ENCODE measurements around the gene EDC3. TPM values are rescaled to one million over a fixed set of nuclear protein-coding genes. Genes with fewer than 3 reads are reported as not detected.
"Not testable (repeated sequence)": the region's sequence is repeated elsewhere in the genome, so short reads cannot be mapped to it uniquely, and the experiment has no call there.

EDC3 gene, protein sequence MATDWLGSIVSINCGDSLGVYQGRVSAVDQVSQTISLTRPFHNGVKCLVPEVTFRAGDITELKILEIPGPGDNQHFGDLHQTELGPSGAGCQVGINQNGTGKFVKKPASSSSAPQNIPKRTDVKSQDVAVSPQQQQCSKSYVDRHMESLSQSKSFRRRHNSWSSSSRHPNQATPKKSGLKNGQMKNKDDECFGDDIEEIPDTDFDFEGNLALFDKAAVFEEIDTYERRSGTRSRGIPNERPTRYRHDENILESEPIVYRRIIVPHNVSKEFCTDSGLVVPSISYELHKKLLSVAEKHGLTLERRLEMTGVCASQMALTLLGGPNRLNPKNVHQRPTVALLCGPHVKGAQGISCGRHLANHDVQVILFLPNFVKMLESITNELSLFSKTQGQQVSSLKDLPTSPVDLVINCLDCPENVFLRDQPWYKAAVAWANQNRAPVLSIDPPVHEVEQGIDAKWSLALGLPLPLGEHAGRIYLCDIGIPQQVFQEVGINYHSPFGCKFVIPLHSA
- polyA plus RNA-seq (2013, experiment 1 of 2) = 28.2 TPM
- polyA plus RNA-seq (2013, experiment 2 of 2) = 31.0 TPM

DNA sequence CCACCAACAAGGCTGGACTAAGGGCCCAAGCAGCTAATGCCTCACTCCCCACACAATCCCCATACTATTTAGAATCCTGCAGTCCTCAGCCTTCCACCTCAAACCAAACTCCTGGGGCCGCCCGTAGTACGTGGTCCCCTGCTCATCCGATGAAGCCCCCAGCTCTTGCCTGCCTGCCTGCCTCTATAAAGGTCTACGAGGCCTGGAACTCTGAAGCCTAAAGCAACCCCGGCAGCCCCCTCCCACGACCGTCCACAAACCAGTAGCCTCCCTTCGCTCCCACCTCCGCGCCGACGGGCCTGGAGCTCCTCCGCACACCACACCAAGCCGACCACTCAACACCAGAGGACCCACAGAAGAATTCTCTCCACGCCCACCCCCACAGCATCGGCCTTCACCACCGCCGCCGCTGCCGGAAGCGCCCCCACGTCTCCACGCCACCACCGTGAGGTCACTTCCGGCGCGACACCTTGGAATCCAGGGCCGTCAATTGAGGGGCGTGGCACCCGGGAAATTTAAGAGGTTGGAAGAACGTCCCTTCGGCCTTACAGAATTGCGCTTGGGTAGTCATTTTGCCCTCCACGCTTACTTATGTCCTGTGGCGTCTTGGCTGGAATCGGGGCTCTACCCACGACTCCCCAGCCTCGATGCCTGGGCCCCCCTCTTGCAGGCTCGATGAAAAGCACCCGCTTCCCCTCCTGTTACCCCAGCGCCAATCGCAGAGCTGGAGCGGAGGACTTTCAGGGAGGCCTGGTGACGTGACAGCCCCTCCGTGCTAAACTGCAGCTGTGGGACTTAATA is at the start of gene EDC3:
EDC3 (minus strand) TSS at position 428 of the 801 bp plus-strand sequence. CDS start 20,900 bp downstream, outside the sequence.
- no peak within 1 kb of the TSS for H2BK120ac ChIP-seq (ENCODE audit: low read depth, low read length)
- no peaks in the 10 kb centered on the region for H3K27me3 ChIP-seq (ENCODE audit: insufficient read depth, low read length, poor library complexity)
- H3K79me2 ChIP-seq (ENCODE audit: control insufficient read depth, insufficient read depth, low read length) = peaks cover 22% of the 10 kb centered on the region
- H3K18ac ChIP-seq (ENCODE audit: low read length) = peak within 1 kb of the TSS; percentile 44
- H3K4me3 ChIP-seq (ENCODE audit: low read length) = peak within 1 kb of the TSS; percentile 95
- H3K4ac ChIP-seq (ENCODE audit: low read depth, low read length) = peak within 1 kb of the TSS; percentile 92
- no peak within 1 kb of the TSS for H3K23ac ChIP-seq (ENCODE audit: low read length)
- H2AK5ac ChIP-seq (ENCODE audit: low read length) = no peak within 1 kb of the TSS
- peaks cover 4% of the 10 kb centered on the region for H3K4me1 ChIP-seq (ENCODE audit: control insufficient read depth, low read depth, low read length)
- H3K9ac ChIP-seq (ENCODE audit: low read length) = peak within 1 kb of the TSS; percentile 96
- no peak within 1 kb of the TSS for H2BK5ac ChIP-seq (ENCODE audit: low read length)
- peaks cover 11% of the 10 kb centered on the region for H3K79me1 ChIP-seq (ENCODE audit: low read length)
- H4K5ac ChIP-seq (ENCODE audit: low read length) = peak within 1 kb of the TSS; percentile 61
- no peak within 1 kb of the TSS for H2BK15ac ChIP-seq (replicated peaks; ENCODE audit: low read depth)
- peak within 1 kb of the TSS; percentile 98 for H3K56ac ChIP-seq (ENCODE audit: low read length)
- peak; percentile 94 for DNase-seq
- no CpG with 5 or more reads among the region's 46 CpGs for WGBS (ENCODE audit: extremely low coverage, insufficient coverage, low lambda C conversion rate)
- H3K36me3 ChIP-seq (ENCODE audit: control insufficient read depth, insufficient read depth, low read length) = no peaks in the 10 kb centered on the region
- H3K4me2 ChIP-seq (ENCODE audit: low read length) = peak within 1 kb of the TSS; percentile 80
- no peak within 1 kb of the TSS for H3K27ac ChIP-seq (ENCODE audit: low read depth, low read length)
- H4K8ac ChIP-seq (ENCODE audit: low read depth, low read length) = peak within 1 kb of the TSS; percentile 59

DNA sequence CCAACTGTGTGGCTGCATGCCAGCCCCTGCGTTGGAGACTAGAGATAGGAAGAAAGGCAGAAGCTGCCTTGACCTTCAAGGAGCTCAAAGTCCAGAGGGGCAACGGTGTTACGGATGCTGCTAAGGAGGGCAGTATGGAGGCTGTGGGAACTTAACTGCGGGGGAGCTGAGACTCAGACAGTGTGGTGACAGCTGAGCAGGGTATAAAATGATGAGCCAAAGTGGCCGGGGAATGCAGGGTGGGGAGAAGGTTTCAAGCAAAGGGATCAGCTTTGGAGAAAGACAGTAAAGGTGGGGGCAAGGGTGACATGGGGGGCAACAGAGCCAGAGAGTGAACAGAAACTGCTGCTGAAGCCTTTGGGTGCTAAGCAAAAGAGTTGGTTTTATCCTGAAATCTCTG is 46.6 kb upstream of the EDC3 start:
- no peak overlapping the region for H3K4me3 ChIP-seq (ENCODE audit: low read length)
- no peak overlapping the region for H3K27ac ChIP-seq (ENCODE audit: low read depth, low read length)
- no CpG with 5 or more reads among the region's 5 CpGs for WGBS (ENCODE audit: extremely low coverage, insufficient coverage, low lambda C conversion rate)
- no peak overlapping the region for H2BK5ac ChIP-seq (ENCODE audit: low read length)
- no peak overlapping the region for H2BK15ac ChIP-seq (replicated peaks; ENCODE audit: low read depth)
- H3K56ac ChIP-seq (ENCODE audit: low read length) = no peak overlapping the region
- H3K23ac ChIP-seq (ENCODE audit: low read length) = no peak overlapping the region
- no peak overlapping the region for H3K9ac ChIP-seq (ENCODE audit: low read length)
- H2AK5ac ChIP-seq (ENCODE audit: low read length) = no peak overlapping the region
- no peak overlapping the region for H3K4me2 ChIP-seq (ENCODE audit: low read length)
- no peaks in the 10 kb centered on the region for H3K36me3 ChIP-seq (ENCODE audit: control insufficient read depth, insufficient read depth, low read length)
- no peaks in the 10 kb centered on the region for H3K79me2 ChIP-seq (ENCODE audit: control insufficient read depth, insufficient read depth, low read length)
- H2BK120ac ChIP-seq (ENCODE audit: low read depth, low read length) = no peak overlapping the region
- H4K8ac ChIP-seq (ENCODE audit: low read depth, low read length) = no peak overlapping the region
- H3K4me1 ChIP-seq (ENCODE audit: control insufficient read depth, low read depth, low read length) = no peaks in the 10 kb centered on the region
- no peaks in the 10 kb centered on the region for H3K27me3 ChIP-seq (ENCODE audit: insufficient read depth, low read length, poor library complexity)
- no peak overlapping the region for H3K18ac ChIP-seq (ENCODE audit: low read length)
- no peak for DNase-seq
- no peak overlapping the region for H4K5ac ChIP-seq (ENCODE audit: low read length)
- H3K79me1 ChIP-seq (ENCODE audit: low read length) = no peaks in the 10 kb centered on the region
- no peak overlapping the region for H3K4ac ChIP-seq (ENCODE audit: low read depth, low read length)

DNA sequence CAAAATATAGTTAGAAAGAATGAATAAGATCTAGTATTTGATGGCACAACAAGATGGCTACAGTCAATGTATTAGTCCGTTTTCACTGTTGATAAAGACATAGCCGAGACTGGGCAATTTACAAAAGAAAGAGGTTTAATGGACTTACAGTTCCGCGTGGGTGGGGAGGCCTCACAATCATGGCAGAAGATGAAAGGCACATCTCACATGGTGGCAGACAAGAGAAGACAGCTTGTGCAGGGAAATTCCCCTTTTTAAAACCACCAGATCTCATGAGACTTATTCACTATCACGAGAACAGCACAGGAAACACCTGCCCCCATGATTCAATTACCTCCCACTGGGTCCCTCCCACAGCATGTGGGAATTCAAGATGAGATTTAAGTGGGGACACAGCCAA is 42.4 kb upstream of the EDC3 start:
- H3K18ac ChIP-seq (ENCODE audit: low read length); H3K4ac ChIP-seq (ENCODE audit: low read depth, low read length); H3K4me3 ChIP-seq (ENCODE audit: low read length); H3K9ac ChIP-seq (ENCODE audit: low read length); H3K36me3 ChIP-seq (ENCODE audit: control insufficient read depth, insufficient read depth, low read length); H3K79me1 ChIP-seq (ENCODE audit: low read length); H2BK5ac ChIP-seq (ENCODE audit: low read length); H3K27ac ChIP-seq (ENCODE audit: low read depth, low read length); H3K23ac ChIP-seq (ENCODE audit: low read length); H2BK120ac ChIP-seq (ENCODE audit: low read depth, low read length); H3K79me2 ChIP-seq (ENCODE audit: control insufficient read depth, insufficient read depth, low read length); H3K27me3 ChIP-seq (ENCODE audit: insufficient read depth, low read length, poor library complexity); H2AK5ac ChIP-seq (ENCODE audit: low read length); H3K4me2 ChIP-seq (ENCODE audit: low read length); H3K56ac ChIP-seq (ENCODE audit: low read length); H4K8ac ChIP-seq (ENCODE audit: low read depth, low read length); H3K4me1 ChIP-seq (ENCODE audit: control insufficient read depth, low read depth, low read length); H2BK15ac ChIP-seq (replicated peaks; ENCODE audit: low read depth); DNase-seq; H4K5ac ChIP-seq (ENCODE audit: low read length): not testable (repeated sequence)
- WGBS (ENCODE audit: extremely low coverage, insufficient coverage, low lambda C conversion rate) = no CpG with 5 or more reads among the region's 5 CpGs

DNA sequence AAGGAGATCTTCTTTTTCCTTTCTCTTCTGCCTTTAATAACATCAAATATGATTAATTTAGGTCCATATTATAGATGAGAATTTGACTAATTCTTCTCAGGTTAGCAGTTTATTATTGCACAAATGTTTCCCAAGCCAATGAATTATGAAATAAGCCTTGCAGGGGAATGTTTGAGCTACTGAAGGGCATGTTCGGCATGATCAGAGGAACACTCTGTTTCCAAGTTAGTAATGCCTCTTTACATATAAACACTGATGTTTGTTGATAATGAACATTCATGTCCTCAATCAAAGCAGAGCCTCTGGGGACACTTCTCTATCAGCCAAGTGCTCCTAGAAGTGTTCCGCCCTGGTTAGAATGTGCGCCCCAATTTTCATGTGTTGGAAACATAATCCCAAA is 39.5 kb upstream of the EDC3 start:
- Histone ChIP-seq H2AK5ac (ENCODE audit: low read length) (no peak overlapping the region), H3K4ac (ENCODE audit: low read depth, low read length) (no peak overlapping the region), H2BK15ac (replicated peaks; ENCODE audit: low read depth) (no peak overlapping the region), H3K27ac (ENCODE audit: low read depth, low read length) (no peak overlapping the region), H3K23ac (ENCODE audit: low read length) (no peak overlapping the region), H3K79me2 (ENCODE audit: control insufficient read depth, insufficient read depth, low read length) (no peaks in the 10 kb centered on the region), H3K4me2 (ENCODE audit: low read length) (no peak overlapping the region), H3K56ac (ENCODE audit: low read length) (no peak overlapping the region), H3K79me1 (ENCODE audit: low read length) (no peaks in the 10 kb centered on the region), H3K36me3 (ENCODE audit: control insufficient read depth, insufficient read depth, low read length) (no peaks in the 10 kb centered on the region), H4K8ac (ENCODE audit: low read depth, low read length) (no peak overlapping the region), H3K9ac (ENCODE audit: low read length) (no peak overlapping the region), H3K18ac (ENCODE audit: low read length) (no peak overlapping the region), H2BK120ac (ENCODE audit: low read depth, low read length) (no peak overlapping the region), H2BK5ac (ENCODE audit: low read length) (no peak overlapping the region), H3K4me3 (ENCODE audit: low read length) (no peak overlapping the region), H3K27me3 (ENCODE audit: insufficient read depth, low read length, poor library complexity) (no peaks in the 10 kb centered on the region), H3K4me1 (ENCODE audit: control insufficient read depth, low read depth, low read length) (no peaks in the 10 kb centered on the region), H4K5ac (ENCODE audit: low read length) (no peak overlapping the region)
- DNase-seq = no peak
- WGBS (ENCODE audit: extremely low coverage, insufficient coverage, low lambda C conversion rate) = no CpG with 5 or more reads among the region's 3 CpGs

DNA sequence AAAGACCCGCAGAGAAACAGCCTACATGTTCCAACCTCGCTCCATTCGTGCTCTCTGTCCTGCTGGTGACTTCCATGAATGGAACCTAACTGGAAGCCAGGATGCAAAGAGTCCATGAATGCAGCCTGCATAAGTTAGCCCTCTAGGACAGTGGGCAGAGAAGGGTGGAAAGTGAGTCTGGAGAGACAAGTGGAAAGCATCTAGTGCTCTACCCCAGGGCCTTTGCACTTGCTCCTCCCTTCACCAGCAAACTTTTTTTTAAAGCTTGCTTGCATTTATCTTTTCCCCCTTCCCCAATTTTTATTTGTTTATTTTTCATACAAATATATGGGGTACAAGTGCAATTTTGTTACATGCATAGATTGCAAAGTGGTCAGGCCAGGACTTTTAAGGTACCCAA is 37.4 kb upstream of the EDC3 start:
- Histone ChIP-seq H3K79me1 (ENCODE audit: low read length) (no peaks in the 10 kb centered on the region), H3K56ac (ENCODE audit: low read length) (no peak overlapping the region), H3K4me2 (ENCODE audit: low read length) (no peak overlapping the region), H3K79me2 (ENCODE audit: control insufficient read depth, insufficient read depth, low read length) (no peaks in the 10 kb centered on the region), H3K9ac (ENCODE audit: low read length) (no peak overlapping the region), H3K4me1 (ENCODE audit: control insufficient read depth, low read depth, low read length) (no peaks in the 10 kb centered on the region), H3K4me3 (ENCODE audit: low read length) (no peak overlapping the region), H2BK120ac (ENCODE audit: low read depth, low read length) (no peak overlapping the region), H3K4ac (ENCODE audit: low read depth, low read length) (no peak overlapping the region), H4K8ac (ENCODE audit: low read depth, low read length) (no peak overlapping the region), H2BK15ac (replicated peaks; ENCODE audit: low read depth) (no peak overlapping the region), H2AK5ac (ENCODE audit: low read length) (no peak overlapping the region), H2BK5ac (ENCODE audit: low read length) (no peak overlapping the region), H4K5ac (ENCODE audit: low read length) (no peak overlapping the region), H3K18ac (ENCODE audit: low read length) (no peak overlapping the region), H3K27me3 (ENCODE audit: insufficient read depth, low read length, poor library complexity) (no peaks in the 10 kb centered on the region), H3K36me3 (ENCODE audit: control insufficient read depth, insufficient read depth, low read length) (no peaks in the 10 kb centered on the region), H3K23ac (ENCODE audit: low read length) (no peak overlapping the region), H3K27ac (ENCODE audit: low read depth, low read length) (no peak overlapping the region)
- no peak for DNase-seq
- no CpG with 5 or more reads among the region's 3 CpGs for WGBS (ENCODE audit: extremely low coverage, insufficient coverage, low lambda C conversion rate)
